GM19328 (cell line): ENCODE measurements around the gene ZFAND3.

Experiments used
- ATAC-seq: cut with Tn5 transposase; IDR thresholded peaks from one replicate; pipeline ENCODE4 v1.9.1; 2021; ENCODE audit warnings: mild to moderate bottlenecking, moderate library complexity; ENCODE audit not compliant: unreplicated experiment

Gene ZFAND3

GRCh38 chr6:38174315-38174714 lies 354.8 kb downstream of the ZFAND3 start:
- ATAC-seq: no peak

- ATAC-seq: no peak
Observed at GRCh38 chr6:38174806-38175495, 355.4 kb downstream of the ZFAND3 start.

GRCh38 chr6:38175786-38176185 lies 356.3 kb downstream of the ZFAND3 start:
- ATAC-seq: no peak

GRCh38 chr6:38176797-38177751 lies 357.5 kb downstream of the ZFAND3 start:
- no peak for ATAC-seq

GRCh38 chr6:38177882-38178583 lies 358.5 kb downstream of the ZFAND3 start:
- no peak for ATAC-seq

GRCh38 chr6:38178584-38178886 lies 359.0 kb downstream of the ZFAND3 start:
- no peak for ATAC-seq

- no peak for ATAC-seq
Observed at GRCh38 chr6:38179300-38179699, 359.8 kb downstream of the ZFAND3 start.

GRCh38 chr6:38179794-38180430 lies 360.4 kb downstream of the ZFAND3 start:
- ATAC-seq: no peak

GRCh38 chr6:38180586-38180985 lies 361.1 kb downstream of the ZFAND3 start:
- no peak for ATAC-seq

- ATAC-seq: no peak
Observed at GRCh38 chr6:38182426-38182825, 362.9 kb downstream of the ZFAND3 start.

- ATAC-seq: no peak
Observed at GRCh38 chr6:38183856-38184584, 364.5 kb downstream of the ZFAND3 start.

- ATAC-seq: no peak
Observed at GRCh38 chr6:38184585-38185080, 365.1 kb downstream of the ZFAND3 start.

GRCh38 chr6:38185244-38185643 lies 365.7 kb downstream of the ZFAND3 start:
- no peak for ATAC-seq

GRCh38 chr6:38185752-38186151 lies 366.2 kb downstream of the ZFAND3 start:
- no peak for ATAC-seq

GRCh38 chr6:38187325-38187724 lies 367.8 kb downstream of the ZFAND3 start:
- ATAC-seq: no peak

- ATAC-seq: no peak
Observed at GRCh38 chr6:38187811-38188590, 368.5 kb downstream of the ZFAND3 start.

- ATAC-seq: no peak
Observed at GRCh38 chr6:38188677-38189335, 369.3 kb downstream of the ZFAND3 start.

GRCh38 chr6:38191418-38191817 lies 371.9 kb downstream of the ZFAND3 start:
- no peak for ATAC-seq

- no peak for ATAC-seq
Observed at GRCh38 chr6:38192011-38192410, 372.5 kb downstream of the ZFAND3 start.
